SK-N-SH (cell line): Measurements from ENCODE around the gene A2ML1. TPM values are rescaled to one million over a fixed set of nuclear protein-coding genes. Genes with fewer than 3 reads are reported as not detected.

Experiments used
- CTCF ChIA-PET: fragments of 300-600, 350-600 bp; formaldehyde crosslinking; extraction: SDS; loops from one replicate; lab custom pipeline; 2021; lab: Yijun Ruan, JAX
- POLR2A ChIA-PET: fragments of 350-600 bp; sonication (Branson Sonifier 250); formaldehyde crosslinking; extraction: SDS; loops from one replicate; lab custom pipeline; 2020; ENCODE audit warnings: antibody characterized with exemption, inconsistent platforms; lab: Yijun Ruan, JAX
- DNase-seq: peaks from one replicate; pipeline ENCODE4 v3.0.0; 2012
- H2AFZ ChIP-seq: fragments of 200-600 bp; sonication (generic); 2 replicates; pipeline ENCODE4 v1.8.1; 2016; ENCODE audit warnings: antibody characterized with exemption, mild to moderate bottlenecking, low read depth
- H3F3A ChIP-seq: fragments of 200-600 bp; sonication (generic); replicated peaks from 2 replicates; pipeline ENCODE3; 2016; ENCODE audit warnings: antibody characterized with exemption, mild to moderate bottlenecking; ENCODE audit not compliant: insufficient read depth
- H3K27ac ChIP-seq, 2 experiments: fragments of 200-500 bp in 1 of 2; fragments of 200-600 bp in 1 of 2; sonication (Bioruptor generic) in 1 of 2; sonication (generic), shearing (Covaris generic) in 1 of 2; 2 replicates each; pipeline versions ENCODE4 v1.5.1 to v1.6.1; 2014 to 2016; ENCODE audit warnings: low read depth in 2 of 2, inconsistent platforms in 1 of 2, low read length in 1 of 2, mild to moderate bottlenecking in 1 of 2, mixed read lengths in 1 of 2
- H3K27me3 ChIP-seq: fragments of 200-600 bp; sonication (generic), shearing (Covaris generic); 2 replicates; pipeline ENCODE4 v1.6.1; 2016; ENCODE audit warnings: mixed run types; ENCODE audit not compliant: insufficient read depth
- H3K36me3 ChIP-seq, 2 experiments: fragments of 200-500 bp in 1 of 2; fragments of 200-600 bp in 1 of 2; sonication (Bioruptor generic) in 1 of 2; sonication (generic) in 1 of 2; replicated peaks in 1 of 2; 2 replicates each; pipeline versions ENCODE3 to v1.5.1; 2014 to 2016; ENCODE audit warnings: low read length in 1 of 2, mild to moderate bottlenecking in 1 of 2; ENCODE audit not compliant: insufficient read depth in 2 of 2, control insufficient read depth in 1 of 2
- H3K4me1 ChIP-seq, 2 experiments: fragments of 200-500 bp in 1 of 2; fragments of 200-600 bp in 1 of 2; sonication (Bioruptor generic) in 1 of 2; sonication (generic), shearing (Covaris generic) in 1 of 2; 2 replicates each; pipeline versions ENCODE4 v1.5.1 to v1.6.1; 2014 to 2016; ENCODE audit warnings: low read depth in 1 of 2, low read length in 1 of 2, mixed run types in 1 of 2; ENCODE audit not compliant: insufficient read depth in 2 of 2, control insufficient read depth in 1 of 2
- H3K4me2 ChIP-seq: fragments of 200-600 bp; sonication (generic), shearing (Covaris generic); 2 replicates; pipeline ENCODE4 v1.6.1; 2017; ENCODE audit warnings: mixed run types
- H3K4me3 ChIP-seq, 2 experiments: fragments of 200-500 bp in 1 of 2; fragments of 200-600 bp in 1 of 2; sonication (Bioruptor generic) in 1 of 2; sonication (generic), shearing (Covaris generic) in 1 of 2; 2 replicates each; pipeline versions ENCODE4 v1.5.1 to v1.8.1; 2014 to 2016; ENCODE audit warnings: low read depth in 2 of 2, inconsistent platforms in 1 of 2, low read length in 1 of 2, mild to moderate bottlenecking in 1 of 2, mixed read lengths in 1 of 2, moderate library complexity in 1 of 2
- H3K79me2 ChIP-seq: fragments of 200-600 bp; sonication (generic); 2 replicates; pipeline ENCODE4 v1.8.1; 2017; ENCODE audit warnings: mild to moderate bottlenecking; ENCODE audit not compliant: insufficient read depth
- H3K9ac ChIP-seq: fragments of 200-600 bp; sonication (generic); 2 replicates; pipeline ENCODE4 v1.6.1; 2017; ENCODE audit warnings: mixed run types
- H3K9me2 ChIP-seq: fragments of 200-600 bp; sonication (generic); 2 replicates; pipeline ENCODE4 v1.6.1; 2017; ENCODE audit warnings: mixed run types
- H3K9me3 ChIP-seq: fragments of 200-600 bp; sonication (generic); 2 replicates; pipeline ENCODE4 v1.6.1; 2017; ENCODE audit warnings: mixed run types, mild to moderate bottlenecking, moderate library complexity
- H4K20me1 ChIP-seq: fragments of 200-600 bp; sonication (generic); 2 replicates; pipeline ENCODE4 v1.6.1; 2017; ENCODE audit warnings: mild to moderate bottlenecking, mixed run types; ENCODE audit not compliant: insufficient read depth
- ELF1 ChIP-seq: IDR thresholded peaks from 2 replicates; pipeline ENCODE4 v1.4.0; 2012
- FOXJ3 ChIP-seq: sonication (generic); formaldehyde crosslinking; IDR thresholded peaks from 2 replicates; pipeline ENCODE4 v1.5.1; 2020; ENCODE audit warnings: mild to moderate bottlenecking, missing genetic modification reagents
- GABPA ChIP-seq: IDR thresholded peaks from 2 replicates; pipeline ENCODE4 v1.4.0; 2012; ENCODE audit warnings: low read depth, mild to moderate bottlenecking
- JUND ChIP-seq: IDR thresholded peaks from 2 replicates; pipeline ENCODE4 v1.4.0; 2012
- MEF2A ChIP-seq: IDR thresholded peaks from 2 replicates; pipeline ENCODE4 v1.4.0; 2012; ENCODE audit warnings: low read depth, borderline replicate concordance
- NFIC ChIP-seq: IDR thresholded peaks from 2 replicates; pipeline ENCODE4 v1.4.0; 2012; ENCODE audit warnings: borderline replicate concordance
- NRF1 ChIP-seq: IDR thresholded peaks from 2 replicates; pipeline ENCODE4 v1.6.1; 2012; ENCODE audit warnings: low read depth, mild to moderate bottlenecking, low read length
- POLR2AphosphoS5 ChIP-seq: IDR thresholded peaks from 2 replicates; pipeline ENCODE4 v1.6.1; 2012; ENCODE audit warnings: low read depth, low read length
- RFX5 ChIP-seq: IDR thresholded peaks from 2 replicates; pipeline ENCODE4 v1.6.1; 2012; ENCODE audit warnings: mild to moderate bottlenecking, improper control_type of control experiment, low read length
- RXRA ChIP-seq: IDR thresholded peaks from 2 replicates; pipeline ENCODE4 v1.4.0; 2012; ENCODE audit warnings: low read depth, mild to moderate bottlenecking, borderline replicate concordance
- SIN3A ChIP-seq: IDR thresholded peaks from 2 replicates; pipeline ENCODE4 v1.6.1; 2012; ENCODE audit warnings: low read depth, mild to moderate bottlenecking, low read length, moderate library complexity, borderline replicate concordance
- SMC3 ChIP-seq: IDR thresholded peaks from 2 replicates; pipeline ENCODE4 v1.6.1; 2012; ENCODE audit warnings: low read depth, low read length, improper control_type of control experiment
- TCF12 ChIP-seq: IDR thresholded peaks from 2 replicates; pipeline ENCODE4 v1.4.0; 2012
- WGBS: methylation state at CpG from one replicate; pipeline ENCODE4 v1.1.6; 2017; ENCODE audit warnings: low lambda C conversion rate; 5-methylcytosine and 5-hydroxymethylcytosine counted together
- polyA plus RNA-seq, 3 experiments: library from polyadenylated mRNA; depleted of rRNA; stranded (reverse); fragments of >200 nt; gene quantifications; 2 replicates each; pipeline ENCODE4 v1.2.3, GENCODE V29; 2012
- TF ChIP-seq, protein P1 (sequence below): fragments of 150-350 bp; IDR thresholded peaks from 2 replicates; pipeline ENCODE4 v1.6.1; 2016; ENCODE audit warnings: mild to moderate bottlenecking, low read depth, low read length
- TF ChIP-seq, protein P2 (sequence below): IDR thresholded peaks from 2 replicates; pipeline ENCODE4 v1.4.0; 2012; ENCODE audit warnings: low read depth, borderline replicate concordance
- TF ChIP-seq, protein P3 (sequence below): IDR thresholded peaks from 2 replicates; pipeline ENCODE4; 2012
- TF ChIP-seq, protein P4 (sequence below): fragments of 200-600 bp; sonication (generic); IDR thresholded peaks from 2 replicates; pipeline ENCODE4 v1.6.1; 2017; ENCODE audit warnings: antibody characterized with exemption, mild to moderate bottlenecking, moderate library complexity
- TF ChIP-seq, protein P5 (sequence below): fragments of 150-350 bp; IDR thresholded peaks from 2 replicates; pipeline ENCODE4 v1.6.1; 2017; ENCODE audit warnings: antibody characterized with exemption, low read length, low read depth, borderline replicate concordance

The A2ML1 gene
- polyA plus RNA-seq, 1 of the 3 experiments (the other 2 are of a cell fraction) = not detected

DNA sequence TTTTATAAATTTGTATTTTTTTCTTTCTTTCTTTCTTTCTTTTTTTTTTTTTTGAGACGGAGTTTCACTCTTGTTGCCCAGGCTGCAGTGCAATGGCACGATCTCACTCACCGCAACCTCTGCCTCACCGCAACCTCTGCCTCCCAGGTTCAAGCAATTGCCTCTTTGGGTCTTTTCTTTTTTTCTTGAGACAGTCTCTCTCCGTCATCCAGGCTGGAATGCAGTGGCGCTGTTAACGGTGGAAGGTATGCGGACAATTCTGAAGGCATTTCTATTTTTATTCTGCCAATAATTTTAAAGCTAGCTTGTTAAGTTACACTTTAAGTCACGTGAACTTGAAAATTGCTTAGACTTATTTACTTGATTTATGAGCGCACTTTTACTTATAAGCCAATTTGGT lies 83.1 kb downstream of the A2ML1 start (continued):
- TF ChIP-seq, protein P1, sequence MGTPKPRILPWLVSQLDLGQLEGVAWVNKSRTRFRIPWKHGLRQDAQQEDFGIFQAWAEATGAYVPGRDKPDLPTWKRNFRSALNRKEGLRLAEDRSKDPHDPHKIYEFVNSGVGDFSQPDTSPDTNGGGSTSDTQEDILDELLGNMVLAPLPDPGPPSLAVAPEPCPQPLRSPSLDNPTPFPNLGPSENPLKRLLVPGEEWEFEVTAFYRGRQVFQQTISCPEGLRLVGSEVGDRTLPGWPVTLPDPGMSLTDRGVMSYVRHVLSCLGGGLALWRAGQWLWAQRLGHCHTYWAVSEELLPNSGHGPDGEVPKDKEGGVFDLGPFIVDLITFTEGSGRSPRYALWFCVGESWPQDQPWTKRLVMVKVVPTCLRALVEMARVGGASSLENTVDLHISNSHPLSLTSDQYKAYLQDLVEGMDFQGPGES = no peak

DNA sequence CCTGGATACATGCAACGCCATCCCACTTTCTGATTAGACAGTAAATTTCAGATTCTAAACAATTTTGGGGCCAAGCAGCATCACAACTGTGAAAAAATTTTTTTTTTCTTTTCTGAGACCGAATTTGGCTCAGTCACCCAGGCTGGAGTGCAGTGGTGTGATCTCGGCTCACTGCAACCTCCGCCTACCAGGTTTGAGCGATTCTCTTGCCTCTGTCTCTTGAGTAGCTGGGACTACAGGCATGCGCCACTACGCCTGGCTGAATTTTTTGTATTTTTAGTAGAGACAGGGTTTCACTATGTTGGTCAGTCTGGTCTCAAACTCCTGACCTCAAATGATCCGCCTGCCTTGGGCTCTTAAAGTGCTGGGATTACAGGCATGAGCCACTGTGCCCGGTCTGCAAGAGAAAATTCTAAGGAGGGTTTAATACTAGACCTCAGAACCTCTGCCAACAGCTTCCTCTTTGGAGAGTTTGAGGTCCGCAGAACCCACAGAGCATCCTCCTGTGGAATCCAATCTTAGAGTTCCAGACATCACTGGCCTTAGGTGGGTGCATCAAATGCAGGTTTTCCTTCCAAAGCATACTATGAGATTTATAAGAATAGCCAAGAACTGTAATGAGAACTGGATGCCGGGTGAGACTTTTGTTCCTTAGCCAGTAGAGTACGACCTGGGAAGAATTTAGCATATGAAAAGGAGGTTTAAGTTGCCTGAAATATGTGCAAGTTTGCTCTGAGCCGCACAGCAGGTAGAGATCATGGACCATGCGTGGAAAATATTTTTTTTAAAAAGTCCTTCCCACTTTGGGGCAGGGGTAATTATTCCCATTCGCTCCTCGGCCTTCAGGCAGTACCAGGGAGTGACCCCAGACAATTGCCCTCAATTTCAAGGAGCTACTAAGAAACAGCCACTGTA lies 84.1 kb downstream of the A2ML1 start:
- CTCF ChIA-PET = interaction anchor here (0.7 to 3.8 kb wide), 2 partner anchors 16 to 225 kb away, joined by 3 to 12 read pairs; no protein-coding TSS in a partner anchor
- 81% methylated on average over 15 of the region's 16 CpGs for WGBS
- TF ChIP-seq ELF1 (no peak), SIN3A (no peak), NRF1 (no peak)
- TF ChIP-seq, protein P2, sequence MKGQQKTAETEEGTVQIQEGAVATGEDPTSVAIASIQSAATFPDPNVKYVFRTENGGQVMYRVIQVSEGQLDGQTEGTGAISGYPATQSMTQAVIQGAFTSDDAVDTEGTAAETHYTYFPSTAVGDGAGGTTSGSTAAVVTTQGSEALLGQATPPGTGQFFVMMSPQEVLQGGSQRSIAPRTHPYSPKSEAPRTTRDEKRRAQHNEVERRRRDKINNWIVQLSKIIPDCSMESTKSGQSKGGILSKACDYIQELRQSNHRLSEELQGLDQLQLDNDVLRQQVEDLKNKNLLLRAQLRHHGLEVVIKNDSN = no peak
- TF ChIP-seq, protein P3, sequence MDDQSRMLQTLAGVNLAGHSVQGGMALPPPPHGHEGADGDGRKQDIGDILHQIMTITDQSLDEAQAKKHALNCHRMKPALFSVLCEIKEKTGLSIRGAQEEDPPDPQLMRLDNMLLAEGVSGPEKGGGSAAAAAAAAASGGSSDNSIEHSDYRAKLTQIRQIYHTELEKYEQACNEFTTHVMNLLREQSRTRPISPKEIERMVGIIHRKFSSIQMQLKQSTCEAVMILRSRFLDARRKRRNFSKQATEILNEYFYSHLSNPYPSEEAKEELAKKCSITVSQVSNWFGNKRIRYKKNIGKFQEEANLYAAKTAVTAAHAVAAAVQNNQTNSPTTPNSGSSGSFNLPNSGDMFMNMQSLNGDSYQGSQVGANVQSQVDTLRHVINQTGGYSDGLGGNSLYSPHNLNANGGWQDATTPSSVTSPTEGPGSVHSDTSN = no peak
- H3K4me1 ChIP-seq = no peaks in the 10 kb centered on the region
- H3K27ac ChIP-seq = no peak overlapping the region
- H3K79me2 ChIP-seq = no peaks in the 10 kb centered on the region
- no peaks in the 10 kb centered on the region for H3F3A ChIP-seq
- H3K4me2 ChIP-seq = no peak overlapping the region
- no peaks in the 10 kb centered on the region for H4K20me1 ChIP-seq
- POLR2A ChIA-PET = no interaction called here
- no peak overlapping the region for H3K9ac ChIP-seq
- no peaks in the 10 kb centered on the region for H3K9me3 ChIP-seq
- H3K27me3 ChIP-seq = no peaks in the 10 kb centered on the region; the same call in 1 of the 2 replicates
- no peak for DNase-seq
- no peak overlapping the region for H3K4me3 ChIP-seq
- no peaks in the 10 kb centered on the region for H3K9me2 ChIP-seq
- no peak overlapping the region for H2AFZ ChIP-seq
- no peaks in the 10 kb centered on the region for H3K36me3 ChIP-seq

DNA sequence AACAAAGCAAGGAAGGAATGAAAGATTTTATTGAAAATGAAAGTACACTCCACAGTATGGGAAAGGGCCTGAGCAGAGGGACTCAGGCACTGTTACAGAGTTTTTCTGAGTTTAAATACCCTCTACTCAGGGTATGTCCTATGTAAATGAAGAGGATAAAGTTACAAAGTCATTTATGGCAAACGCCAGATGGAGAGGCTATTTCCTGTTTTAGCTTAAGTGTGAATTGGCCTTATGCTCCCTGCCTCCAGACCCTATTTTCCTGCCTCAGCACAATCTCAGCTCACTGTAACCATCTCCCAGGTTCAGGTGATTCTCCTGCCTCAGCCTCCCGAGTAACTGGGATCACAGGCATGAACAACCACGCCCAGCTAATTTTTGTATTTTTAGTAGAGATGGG lies 85.1 kb downstream of the A2ML1 start:
- CTCF ChIA-PET = interaction anchor here (0.7 to 3.8 kb wide), 2 partner anchors 17 to 226 kb away, joined by 3 to 12 read pairs; no protein-coding TSS in a partner anchor
- no peak overlapping the region for H3K4me3 ChIP-seq
- no peaks in the 10 kb centered on the region for H3F3A ChIP-seq
- no peaks in the 10 kb centered on the region; the same call in 1 of the 2 replicates for H3K27me3 ChIP-seq
- no peak overlapping the region for H3K27ac ChIP-seq
- H3K4me1 ChIP-seq = no peaks in the 10 kb centered on the region
- no peaks in the 10 kb centered on the region for H3K36me3 ChIP-seq
- H4K20me1 ChIP-seq = no peaks in the 10 kb centered on the region
- no peak overlapping the region for H3K4me2 ChIP-seq
- H3K9ac ChIP-seq = no peak overlapping the region
- H2AFZ ChIP-seq = no peak overlapping the region
- no peaks in the 10 kb centered on the region for H3K9me2 ChIP-seq
- POLR2A ChIA-PET = no interaction called here
- 61% methylated on average over 3 of the region's 3 CpGs for WGBS
- DNase-seq = no peak
- no peaks in the 10 kb centered on the region for H3K9me3 ChIP-seq
- H3K79me2 ChIP-seq = no peaks in the 10 kb centered on the region
- TF ChIP-seq FOXJ3 (CRISPR knock-in tag) = no peak
- TF ChIP-seq, protein P4, sequence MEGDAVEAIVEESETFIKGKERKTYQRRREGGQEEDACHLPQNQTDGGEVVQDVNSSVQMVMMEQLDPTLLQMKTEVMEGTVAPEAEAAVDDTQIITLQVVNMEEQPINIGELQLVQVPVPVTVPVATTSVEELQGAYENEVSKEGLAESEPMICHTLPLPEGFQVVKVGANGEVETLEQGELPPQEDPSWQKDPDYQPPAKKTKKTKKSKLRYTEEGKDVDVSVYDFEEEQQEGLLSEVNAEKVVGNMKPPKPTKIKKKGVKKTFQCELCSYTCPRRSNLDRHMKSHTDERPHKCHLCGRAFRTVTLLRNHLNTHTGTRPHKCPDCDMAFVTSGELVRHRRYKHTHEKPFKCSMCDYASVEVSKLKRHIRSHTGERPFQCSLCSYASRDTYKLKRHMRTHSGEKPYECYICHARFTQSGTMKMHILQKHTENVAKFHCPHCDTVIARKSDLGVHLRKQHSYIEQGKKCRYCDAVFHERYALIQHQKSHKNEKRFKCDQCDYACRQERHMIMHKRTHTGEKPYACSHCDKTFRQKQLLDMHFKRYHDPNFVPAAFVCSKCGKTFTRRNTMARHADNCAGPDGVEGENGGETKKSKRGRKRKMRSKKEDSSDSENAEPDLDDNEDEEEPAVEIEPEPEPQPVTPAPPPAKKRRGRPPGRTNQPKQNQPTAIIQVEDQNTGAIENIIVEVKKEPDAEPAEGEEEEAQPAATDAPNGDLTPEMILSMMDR = no peak
- no peak for TF ChIP-seq NFIC
- TF ChIP-seq POLR2AphosphoS5 = no peak
- no peak for TF ChIP-seq RFX5
- TF ChIP-seq, protein P2 = no peak
- no peak for TF ChIP-seq SIN3A
- TF ChIP-seq TCF12 = no peak
- TF ChIP-seq JUND = no peak
- TF ChIP-seq RXRA = no peak
- TF ChIP-seq MEF2A = no peak
- TF ChIP-seq GABPA = no peak
- TF ChIP-seq, protein P5, sequence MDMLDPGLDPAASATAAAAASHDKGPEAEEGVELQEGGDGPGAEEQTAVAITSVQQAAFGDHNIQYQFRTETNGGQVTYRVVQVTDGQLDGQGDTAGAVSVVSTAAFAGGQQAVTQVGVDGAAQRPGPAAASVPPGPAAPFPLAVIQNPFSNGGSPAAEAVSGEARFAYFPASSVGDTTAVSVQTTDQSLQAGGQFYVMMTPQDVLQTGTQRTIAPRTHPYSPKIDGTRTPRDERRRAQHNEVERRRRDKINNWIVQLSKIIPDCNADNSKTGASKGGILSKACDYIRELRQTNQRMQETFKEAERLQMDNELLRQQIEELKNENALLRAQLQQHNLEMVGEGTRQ = no peak
- no peak for TF ChIP-seq SMC3
